PFSK-1 (cell line): ENCODE data around the gene TREM2.

ENCODE experiments used
- POLR2AphosphoS5 ChIP-seq: IDR thresholded peaks from 2 replicates; pipeline ENCODE4 v1.6.1; 2012; ENCODE audit warnings: low read depth, mild to moderate bottlenecking, control low read depth, low read length, moderate library complexity
- REST ChIP-seq, 2 experiments: IDR thresholded peaks; 2 replicates each; pipeline versions ENCODE4 v1.6.1 to v1.8.0; 2011 to 2012; ENCODE audit warnings: low read depth in 2 of 2, low read length in 2 of 2, control low read depth in 1 of 2, inconsistent platforms in 1 of 2, mild to moderate bottlenecking in 1 of 2, moderate library complexity in 1 of 2; ENCODE audit not compliant: insufficient read depth in 1 of 2
- TAF1 ChIP-seq: IDR thresholded peaks from 2 replicates; pipeline ENCODE4 v1.6.1; 2012; ENCODE audit warnings: low read length, control low read depth, borderline replicate concordance; ENCODE audit not compliant: insufficient read depth

- TF ChIP-seq POLR2AphosphoS5 (no peak), TAF1 (no peak), REST (IDR thresholded peaks at IDR 0.05; ENCODE audit: insufficient read depth in 1 of 2, low read depth in 2 of 2, low read length in 2 of 2) (no peak)
Measured at GRCh38 chr6:41179163-41179562, 16.2 kb upstream of the TREM2 start.
